HUES48 (cell line): ENCODE measurements around the gene ZNF205.

ENCODE experiments used
- H3K27ac ChIP-seq: one replicate; pipeline ENCODE4 v1.7.0; 2013; ENCODE audit warnings: low read depth, low read length, inconsistent platforms
- H3K27me3 ChIP-seq: 2 replicates; pipeline ENCODE4 v1.6.1; 2013; ENCODE audit warnings: mild to moderate bottlenecking, low read length; ENCODE audit not compliant: control insufficient read depth, insufficient read depth
- H3K36me3 ChIP-seq: 2 replicates; pipeline ENCODE4 v1.6.1; 2013; ENCODE audit warnings: low read length; ENCODE audit not compliant: control insufficient read depth, insufficient read depth
- H3K4me1 ChIP-seq: 2 replicates; pipeline ENCODE4 v1.6.1; 2013; ENCODE audit warnings: mild to moderate bottlenecking, low read length; ENCODE audit not compliant: control insufficient read depth, insufficient read depth
- H3K4me3 ChIP-seq: 2 replicates; pipeline ENCODE4 v1.5.1; 2013; ENCODE audit warnings: mild to moderate bottlenecking, low read depth, low read length
- H3K9ac ChIP-seq: 2 replicates; pipeline ENCODE4 v1.6.1; 2013; ENCODE audit warnings: mild to moderate bottlenecking, low read depth, low read length, moderate library complexity
- H3K9me3 ChIP-seq: 2 replicates; pipeline ENCODE4 v1.6.1; 2013; ENCODE audit warnings: low read length; ENCODE audit not compliant: control insufficient read depth, insufficient read depth

ZNF205 gene

DNA sequence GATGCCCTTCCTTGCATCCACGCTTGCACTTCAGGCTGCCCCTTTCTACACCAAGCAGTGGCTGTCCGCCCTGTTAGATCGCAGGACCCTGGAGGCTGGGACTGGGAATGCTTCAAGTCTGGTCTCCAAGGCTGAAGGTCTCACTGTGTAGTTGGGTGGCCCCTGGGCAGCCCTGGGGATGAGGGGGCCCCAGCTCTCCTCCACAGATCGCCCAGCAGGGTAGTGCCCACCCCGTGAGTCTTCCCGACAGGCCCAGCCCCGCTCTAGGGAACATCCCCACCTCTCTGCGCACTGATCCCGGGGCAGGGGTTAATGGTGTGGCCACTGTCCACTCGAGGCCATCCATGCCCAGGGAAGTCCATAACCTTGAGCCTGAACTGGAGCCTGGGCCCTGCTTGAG is 32.8 kb downstream of the ZNF205 start:
- Histone ChIP-seq H3K4me3 (no peak overlapping the region), H3K27me3 (peaks cover 13% of the 10 kb centered on the region), H3K9me3 (no peaks in the 10 kb centered on the region), H3K27ac (no peak overlapping the region), H3K9ac (no peak overlapping the region), H3K4me1 (0 out of 2 replicates have a peak, but pooled peaks cover 2% of the 10 kb centered on the region), H3K36me3 (peaks cover 14% of the 10 kb centered on the region)

GRCh38 chr16:3145660-3146059 is 33.3 kb downstream of the ZNF205 start:
- Histone ChIP-seq H3K4me1 (0 out of 2 replicates have a peak, but pooled peaks cover 2% of the 10 kb centered on the region), H3K36me3 (peaks cover 14% of the 10 kb centered on the region), H3K27ac (no peak overlapping the region), H3K9me3 (no peaks in the 10 kb centered on the region), H3K9ac (no peak overlapping the region), H3K27me3 (peaks cover 13% of the 10 kb centered on the region), H3K4me3 (no peak overlapping the region)

DNA sequence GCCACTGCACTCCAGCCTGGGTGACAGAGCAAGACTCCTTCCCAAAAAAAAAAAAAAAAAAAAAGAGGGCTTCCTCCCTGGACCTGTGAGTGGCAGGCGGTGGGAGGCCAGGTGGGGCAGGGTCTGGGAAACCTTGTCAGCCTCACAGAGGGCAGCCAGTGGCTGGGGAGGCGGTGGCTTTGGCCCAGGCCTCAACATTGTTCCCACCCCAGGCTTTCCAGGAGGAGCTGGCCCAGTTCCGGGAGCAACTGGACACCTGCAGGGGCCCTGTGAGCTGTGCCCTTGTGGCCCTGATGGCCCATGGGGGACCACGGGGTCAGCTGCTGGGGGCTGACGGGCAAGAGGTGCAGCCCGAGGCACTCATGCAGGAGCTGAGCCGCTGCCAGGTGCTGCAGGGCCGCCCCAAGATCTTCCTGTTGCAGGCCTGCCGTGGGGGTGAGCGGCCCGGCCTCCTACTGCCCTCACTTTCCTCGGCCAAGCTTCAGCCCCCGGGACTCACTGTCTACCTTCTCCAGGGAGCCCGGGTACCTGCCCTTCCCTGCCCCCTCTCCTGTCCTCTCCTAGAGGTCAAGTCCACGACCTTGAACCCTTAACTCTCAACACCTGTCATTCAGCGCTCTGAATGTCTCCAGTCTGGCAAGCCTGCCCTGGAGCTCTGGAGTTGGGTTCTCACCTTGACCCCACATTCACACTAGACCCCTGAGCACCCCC is 34.8 kb downstream of the ZNF205 start:
- Histone ChIP-seq H3K4me3 (no peak overlapping the region), H3K27me3 (peaks cover 13% of the 10 kb centered on the region), H3K36me3 (peaks cover 2% of the 10 kb centered on the region; the same call in 1 of the 2 replicates), H3K4me1 (0 out of 2 replicates have a peak, but pooled peaks cover 2% of the 10 kb centered on the region), H3K9ac (no peak overlapping the region), H3K27ac (no peak overlapping the region), H3K9me3 (no peaks in the 10 kb centered on the region)

DNA sequence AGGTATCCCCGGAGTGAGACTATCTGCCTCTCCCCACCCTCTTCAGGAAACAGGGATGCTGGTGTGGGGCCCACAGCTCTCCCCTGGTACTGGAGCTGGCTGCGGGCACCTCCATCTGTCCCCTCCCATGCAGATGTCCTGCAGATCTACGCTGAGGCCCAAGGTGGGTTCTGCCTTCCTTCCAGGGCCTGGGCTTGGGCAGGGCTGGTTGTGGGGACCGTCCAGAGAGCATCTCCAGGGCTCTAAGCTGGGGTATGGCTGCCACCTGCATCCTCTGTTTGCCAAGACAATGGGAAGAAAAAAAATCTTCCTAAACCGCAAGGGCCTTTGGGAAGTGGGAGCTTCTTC is 35.3 kb downstream of the ZNF205 start:
- no peaks in the 10 kb centered on the region for H3K9me3 ChIP-seq
- no peak overlapping the region for H3K27ac ChIP-seq
- no peak overlapping the region for H3K4me3 ChIP-seq
- H3K4me1 ChIP-seq = 0 out of 2 replicates have a peak, but pooled peaks cover 2% of the 10 kb centered on the region
- H3K9ac ChIP-seq = no peak overlapping the region
- H3K36me3 ChIP-seq = no peaks in the 10 kb centered on the region
- peaks cover 13% of the 10 kb centered on the region for H3K27me3 ChIP-seq

DNA sequence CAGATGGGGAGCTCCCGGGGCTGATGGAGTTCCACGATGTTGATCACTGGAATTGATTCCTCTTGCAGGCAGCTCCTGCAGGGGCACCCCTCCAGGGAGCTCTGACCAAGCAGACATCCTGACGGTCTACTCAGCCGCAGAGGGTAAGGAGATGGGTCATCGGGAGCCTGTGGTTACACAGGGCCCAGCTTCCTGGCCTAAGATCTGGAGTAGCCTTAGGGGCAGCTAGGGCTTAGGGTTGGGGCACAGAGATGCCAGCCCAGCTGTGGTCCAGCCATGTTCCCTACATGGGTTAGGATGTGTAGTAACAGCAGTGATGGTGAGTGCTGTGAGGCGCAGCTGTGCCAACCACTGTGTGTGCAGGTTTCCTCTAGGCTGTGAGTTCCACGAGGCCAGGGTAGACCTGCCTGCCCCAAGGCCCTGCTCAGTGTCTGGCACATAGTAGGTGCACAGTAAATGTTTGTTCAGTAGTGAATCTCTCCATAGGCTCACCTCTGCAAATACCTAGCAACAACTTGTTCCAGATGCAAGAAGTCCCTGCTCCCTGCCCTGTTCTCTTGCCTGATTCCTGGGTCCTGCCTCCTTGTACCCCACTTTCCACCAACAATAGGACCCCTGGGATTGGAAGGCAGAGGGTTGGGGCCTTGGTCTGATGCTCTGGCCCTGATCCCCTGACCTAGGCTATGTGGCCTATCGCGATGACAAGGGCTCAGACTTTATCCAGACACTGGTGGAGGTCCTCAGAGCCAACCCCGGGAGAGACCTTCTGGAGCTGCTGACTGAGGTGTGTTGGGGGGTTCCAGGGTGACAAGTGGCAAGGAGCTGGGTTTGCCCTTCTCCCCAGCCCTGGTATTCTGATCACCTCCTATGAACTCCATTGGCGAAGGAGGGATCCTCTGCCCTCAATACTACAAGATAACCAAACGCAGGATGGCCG is 36.1 kb downstream of the ZNF205 start:
- Histone ChIP-seq H3K9ac (no peak overlapping the region), H3K9me3 (no peaks in the 10 kb centered on the region), H3K27ac (no peak overlapping the region), H3K4me1 (0 out of 2 replicates have a peak, but pooled peaks cover 2% of the 10 kb centered on the region), H3K4me3 (no peak overlapping the region), H3K27me3 (peaks cover 13% of the 10 kb centered on the region), H3K36me3 (no peaks in the 10 kb centered on the region)

DNA sequence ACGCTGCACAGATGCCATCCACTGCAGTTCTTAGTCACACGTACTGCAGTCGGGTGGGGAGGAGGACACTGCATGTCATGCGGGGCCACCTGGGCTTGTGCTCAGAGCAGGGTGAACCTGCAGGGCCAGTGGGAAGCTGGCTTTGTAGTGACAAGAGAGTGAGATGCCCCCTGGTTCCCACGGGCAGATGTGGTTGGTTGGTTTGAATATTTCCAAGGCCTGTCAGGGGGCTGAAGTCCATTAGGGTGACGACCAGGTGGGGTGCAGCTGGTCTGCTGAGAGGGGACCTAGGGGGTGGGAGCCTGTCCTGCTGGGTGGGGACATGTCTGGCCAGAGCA is 36.8 kb downstream of the ZNF205 start:
- H3K36me3 ChIP-seq = no peaks in the 10 kb centered on the region
- H3K27me3 ChIP-seq = peaks cover 13% of the 10 kb centered on the region
- H3K9ac ChIP-seq = 0 out of 2 replicates have a peak overlapping the region, but pooled peaks have one; percentile 42
- peak overlapping the region; percentile 96 for H3K4me3 ChIP-seq
- H3K9me3 ChIP-seq = no peaks in the 10 kb centered on the region
- H3K4me1 ChIP-seq = 0 out of 2 replicates have a peak, but pooled peaks cover 2% of the 10 kb centered on the region
- H3K27ac ChIP-seq = no peak overlapping the region

- H3K36me3 ChIP-seq = no peaks in the 10 kb centered on the region
- peak overlapping the region; percentile 55 for H3K9ac ChIP-seq
- peak overlapping the region; percentile 96 for H3K4me3 ChIP-seq
- 0 out of 2 replicates have a peak, but pooled peaks cover 2% of the 10 kb centered on the region for H3K4me1 ChIP-seq
- H3K9me3 ChIP-seq = no peaks in the 10 kb centered on the region
- peak overlapping the region; percentile 68 for H3K27ac ChIP-seq
- peaks cover 13% of the 10 kb centered on the region for H3K27me3 ChIP-seq
These were observed 37.4 kb downstream of the ZNF205 start for GRCh38 chr16:3149630-3150345.

DNA sequence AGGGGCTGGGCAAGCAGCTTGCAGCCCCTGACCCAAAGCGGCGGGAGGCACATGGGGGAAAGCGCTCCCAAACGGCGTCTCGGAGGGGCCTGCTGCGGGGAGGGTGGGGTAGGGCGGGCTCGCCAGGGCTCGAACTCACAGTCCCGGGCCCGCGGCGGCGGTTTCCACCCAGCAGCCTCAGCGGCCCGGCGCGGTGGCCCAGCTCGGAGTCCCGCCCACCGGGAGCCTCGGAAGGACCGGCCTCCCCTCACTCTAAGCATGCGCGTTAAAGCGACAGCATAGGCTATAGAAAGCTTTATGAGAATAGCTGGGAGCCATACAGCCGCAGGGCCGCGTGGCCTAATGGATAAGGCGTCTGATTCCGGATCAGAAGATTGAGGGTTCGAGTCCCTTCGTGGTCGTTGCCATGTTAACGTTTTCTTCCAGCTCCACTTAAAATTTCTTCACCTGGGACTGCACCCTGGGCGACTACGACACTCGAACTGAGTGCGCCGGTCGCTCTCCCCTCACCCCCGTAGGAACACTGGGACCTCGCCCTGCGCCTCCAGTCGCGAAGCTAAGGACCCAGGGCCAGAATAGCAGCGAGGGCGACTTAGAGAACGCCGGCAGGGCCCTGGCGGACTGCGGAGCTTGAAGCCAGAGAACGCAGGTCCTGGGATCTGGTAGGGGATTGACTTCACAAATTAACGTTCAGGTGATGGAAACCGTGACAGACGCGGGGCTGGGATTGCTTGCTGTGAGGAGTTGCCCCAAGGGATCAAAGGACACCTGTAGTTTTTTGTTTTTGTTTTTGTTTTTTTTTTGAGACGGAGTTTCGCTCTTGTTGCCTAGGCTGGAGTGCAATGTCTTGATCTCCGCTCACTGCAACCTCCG is 38.2 kb downstream of the ZNF205 start:
- Histone ChIP-seq H3K36me3 (no peaks in the 10 kb centered on the region), H3K9me3 (no peaks in the 10 kb centered on the region), H3K4me1 (0 out of 2 replicates have a peak, but pooled peaks cover 2% of the 10 kb centered on the region), H3K27ac (peak overlapping the region; percentile 81), H3K9ac (peak overlapping the region; percentile 55), H3K4me3 (peak overlapping the region; percentile 96), H3K27me3 (peaks cover 13% of the 10 kb centered on the region)

DNA sequence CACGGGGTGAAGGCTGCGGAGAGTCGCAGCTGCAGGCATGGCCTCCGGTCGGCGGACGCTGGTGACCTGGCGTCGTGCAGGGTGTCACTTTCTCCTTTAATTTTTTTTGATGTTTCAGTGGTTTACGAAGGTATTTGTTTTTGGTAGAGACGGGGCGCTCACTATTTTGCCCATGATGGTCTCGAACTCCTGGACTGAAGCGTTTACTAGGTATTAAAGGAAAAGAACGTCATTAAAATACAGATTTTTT is 39.6 kb downstream of the ZNF205 start:
- H3K27ac ChIP-seq = no peak overlapping the region
- peak overlapping the region; percentile 84 for H3K4me3 ChIP-seq
- peaks cover 13% of the 10 kb centered on the region for H3K27me3 ChIP-seq
- no peaks in the 10 kb centered on the region for H3K9me3 ChIP-seq
- H3K36me3 ChIP-seq = no peaks in the 10 kb centered on the region
- H3K9ac ChIP-seq = no peak overlapping the region
- H3K4me1 ChIP-seq = 0 out of 2 replicates have a peak, but pooled peaks cover 2% of the 10 kb centered on the region
